HG03575 (cell line): ENCODE measurements around the gene PCBP3.
"Not testable (repeated sequence)": the region's sequence is repeated elsewhere in the genome, so short reads cannot be mapped to it uniquely, and the experiment has no call there.

ENCODE experiments used
- ATAC-seq: cut with Tn5 transposase; IDR thresholded peaks from one replicate; pipeline ENCODE4 v1.9.1; 2021; ENCODE audit not compliant: unreplicated experiment, insufficient number of reproducible peaks, low FRiP score; ENCODE audit errors: extremely low read depth

PCBP3 gene

GRCh38 chr21:45655124-45655523 is 11.6 kb downstream of the PCBP3 start:
- no peak for ATAC-seq

GRCh38 chr21:45656114-45656513 is 12.6 kb downstream of the PCBP3 start:
- not testable (repeated sequence) for ATAC-seq

DNA sequence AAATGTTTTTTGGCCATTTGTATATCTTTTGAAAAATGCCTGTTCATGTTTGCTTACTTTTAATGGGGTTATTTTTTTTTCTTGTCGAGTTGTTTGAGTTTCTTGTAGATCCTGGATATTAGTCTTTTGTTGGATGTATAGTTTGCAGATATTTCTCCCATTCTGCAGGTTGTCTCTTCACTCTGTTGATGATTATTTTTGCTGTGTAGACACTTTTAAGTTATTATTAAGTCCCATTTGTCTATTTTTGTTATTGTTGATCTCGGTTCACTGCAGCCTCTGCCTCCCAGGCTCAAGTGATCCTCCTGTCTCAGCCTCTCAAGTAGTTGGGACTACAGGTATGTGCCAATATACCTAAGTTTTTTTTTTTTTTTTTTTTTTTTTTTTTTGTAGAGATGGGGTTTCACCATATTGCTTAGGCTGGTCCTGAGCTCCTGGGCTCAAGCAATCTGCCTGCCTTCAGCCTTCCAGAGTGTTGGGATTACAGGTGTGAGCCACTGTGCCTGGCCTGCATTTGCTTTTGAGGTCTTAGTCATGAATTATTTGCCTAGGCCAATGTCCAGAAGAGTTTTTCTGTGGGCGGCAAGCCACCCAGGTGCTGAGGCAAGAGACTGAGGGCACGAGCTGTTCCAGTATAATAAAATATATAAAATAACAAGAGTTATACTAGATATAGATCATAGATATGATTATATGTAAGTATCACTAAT is 18.5 kb downstream of the PCBP3 start:
- not testable (repeated sequence) for ATAC-seq

- not testable (repeated sequence) for ATAC-seq
Measured at GRCh38 chr21:45662623-45663245, 19.2 kb downstream of the PCBP3 start.

DNA sequence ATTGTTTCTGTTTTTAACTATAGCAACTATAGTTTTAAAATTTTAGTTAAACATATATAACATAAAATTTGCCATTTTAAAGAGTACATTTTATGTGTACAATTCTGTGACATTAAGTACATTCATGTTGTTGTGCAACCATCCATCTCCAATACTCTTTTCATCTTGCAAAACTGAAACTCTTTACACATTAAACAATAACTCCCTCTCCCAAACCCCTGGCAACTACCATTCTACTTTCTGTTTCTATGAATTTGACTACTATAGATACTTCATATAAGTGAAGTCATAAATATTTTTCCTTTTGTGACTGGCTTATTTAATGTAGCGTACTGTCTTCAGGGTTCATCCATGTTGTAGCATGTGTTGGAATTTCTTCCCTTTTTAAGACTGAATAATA is 25.9 kb downstream of the PCBP3 start:
- no peak for ATAC-seq

- ATAC-seq: no peak
Measured at GRCh38 chr21:45670731-45671130, 27.2 kb downstream of the PCBP3 start.

DNA sequence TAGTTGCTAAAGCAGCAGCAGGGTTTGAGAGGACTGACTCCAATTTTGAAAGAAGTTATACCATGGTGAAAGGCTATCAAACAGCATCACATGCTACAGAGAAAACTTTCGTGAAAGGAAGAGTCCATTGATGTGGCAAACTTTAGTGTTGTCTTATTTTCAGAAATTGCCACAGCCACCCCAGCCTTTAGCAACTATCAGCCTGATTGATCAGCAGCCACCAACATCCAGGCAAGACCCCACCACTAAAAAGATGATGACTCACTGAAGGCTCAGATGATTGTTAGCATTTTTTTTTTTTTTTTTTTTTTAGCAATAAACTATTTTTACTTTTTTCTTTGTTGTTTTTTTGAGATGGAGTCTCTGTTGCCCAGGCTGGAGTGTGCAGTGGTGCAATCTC is 35.3 kb downstream of the PCBP3 start:
- ATAC-seq: not testable (repeated sequence)

DNA sequence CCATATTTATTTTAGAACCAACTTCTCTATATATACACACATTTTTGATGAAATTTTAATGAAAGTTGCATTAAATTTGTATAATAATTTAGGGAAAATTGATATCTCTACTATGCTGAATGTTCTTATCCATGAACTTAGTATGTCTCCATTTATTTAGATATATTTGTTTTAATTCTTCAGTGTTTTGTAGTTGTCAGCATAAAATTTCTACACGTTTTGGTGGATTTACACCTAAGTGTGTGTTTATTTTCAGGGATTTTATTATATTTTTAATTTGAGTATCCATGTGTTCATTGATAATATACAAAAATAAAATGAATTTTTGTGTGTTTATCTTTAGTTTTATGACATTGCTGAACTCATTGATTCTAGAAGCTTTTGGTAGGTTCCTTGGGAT is 36.7 kb downstream of the PCBP3 start:
- ATAC-seq: no peak

GRCh38 chr21:45695086-45695485 is 51.6 kb downstream of the PCBP3 start:
- ATAC-seq: no peak

- ATAC-seq: no peak
Measured at GRCh38 chr21:45698493-45699184, 55.1 kb downstream of the PCBP3 start.

GRCh38 chr21:45699251-45699942 is 55.9 kb downstream of the PCBP3 start:
- ATAC-seq: no peak

GRCh38 chr21:45699966-45700365 is 56.4 kb downstream of the PCBP3 start:
- no peak for ATAC-seq

DNA sequence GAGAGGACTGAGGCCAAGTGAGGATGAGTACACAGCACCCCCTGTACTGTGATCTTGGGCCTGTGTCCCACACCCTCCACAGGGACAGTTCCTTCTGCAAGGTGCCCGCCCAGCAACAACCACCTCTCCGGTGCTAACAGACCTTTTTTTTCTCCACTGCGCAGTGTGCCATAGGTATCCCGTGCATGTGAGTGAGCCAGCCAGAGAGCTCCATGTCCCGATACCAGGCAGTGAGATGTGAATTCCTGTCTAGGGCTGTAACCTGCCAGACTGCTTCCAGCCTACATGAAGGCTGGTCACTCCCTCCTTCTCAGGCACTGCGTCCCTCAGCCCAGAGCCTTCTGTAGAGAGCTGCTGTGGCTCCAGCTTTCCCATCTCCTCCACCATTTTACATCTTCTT is 56.9 kb downstream of the PCBP3 start:
- ATAC-seq: no peak

- ATAC-seq: no peak
Measured at GRCh38 chr21:45704311-45705108, 61.0 kb downstream of the PCBP3 start.

DNA sequence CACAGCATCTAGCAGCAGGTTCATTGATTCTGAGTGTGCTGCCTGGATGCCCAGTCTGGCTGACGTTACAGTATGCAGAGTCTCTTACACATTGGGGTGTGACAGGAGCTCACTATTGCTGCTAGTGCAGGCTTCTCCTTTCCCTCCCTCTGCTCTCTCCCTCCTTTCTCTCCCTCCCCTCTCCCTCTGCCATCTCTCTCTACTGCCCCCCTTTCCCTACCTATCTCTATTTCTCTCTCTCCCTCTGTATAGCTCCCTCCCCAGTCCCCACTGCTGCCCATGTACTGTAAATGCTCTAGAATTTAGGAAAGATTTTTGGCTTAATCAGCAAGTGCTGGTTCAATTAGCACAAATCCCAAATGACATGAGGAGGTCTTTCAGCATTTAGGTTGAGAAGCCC is 62.8 kb downstream of the PCBP3 start:
- no peak for ATAC-seq

- no peak for ATAC-seq
Measured at GRCh38 chr21:45709173-45709572, 65.6 kb downstream of the PCBP3 start.

DNA sequence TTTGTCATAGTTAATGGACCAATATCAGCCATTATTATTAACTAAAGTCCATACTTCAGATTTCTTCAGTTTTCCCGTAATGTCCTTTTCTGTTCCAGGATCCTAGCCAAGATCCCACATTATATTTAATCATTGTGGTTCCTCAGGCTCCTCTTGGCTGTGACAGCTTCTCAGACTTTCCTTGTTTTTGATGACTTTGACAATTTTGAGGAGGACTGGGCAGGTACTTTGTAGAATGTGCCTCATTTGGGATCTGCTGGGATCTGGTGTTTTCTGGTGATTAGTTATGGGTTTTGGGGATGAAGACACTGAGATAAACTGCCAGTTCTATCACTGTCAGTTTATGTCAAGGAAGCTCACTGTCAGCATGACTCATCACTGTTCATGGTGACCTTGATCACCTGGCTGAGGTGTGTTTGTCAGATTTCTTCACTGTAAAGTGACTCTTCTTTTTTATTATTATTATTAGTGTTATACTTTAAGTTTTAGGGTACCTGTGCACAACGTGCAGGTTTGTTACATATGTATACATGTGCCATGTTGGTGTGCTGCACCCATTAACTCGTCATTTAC is 66.3 kb downstream of the PCBP3 start:
- ATAC-seq: no peak

DNA sequence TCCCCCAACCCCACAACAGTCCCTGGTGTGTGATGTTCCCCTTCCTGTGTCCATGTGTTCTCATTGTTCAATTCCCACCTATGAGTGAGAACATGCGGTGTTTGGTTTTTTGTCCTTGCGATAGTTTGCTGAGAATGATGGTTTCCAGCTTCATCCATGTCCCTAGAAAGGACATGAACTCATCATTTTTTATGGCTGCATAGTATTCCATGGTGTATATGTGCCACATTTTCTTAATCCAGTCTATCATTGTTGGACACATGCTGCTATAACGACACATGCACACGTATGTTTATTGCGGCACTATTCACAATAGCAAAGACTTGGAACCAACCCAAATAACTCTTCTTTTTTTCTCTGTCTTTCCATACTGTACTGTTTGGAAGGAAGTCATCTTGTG is 66.8 kb downstream of the PCBP3 start:
- ATAC-seq: not testable (repeated sequence)

GRCh38 chr21:45713613-45714012 is 70.1 kb downstream of the PCBP3 start:
- no peak for ATAC-seq
